OCI-M1 (cell line): ENCODE data around the gene THAP3.

Source experiments
- DNase-seq: peaks from one replicate; lab custom pipeline; 2025; lab: John Stamatoyannopoulos, UW

THAP3 gene, protein sequence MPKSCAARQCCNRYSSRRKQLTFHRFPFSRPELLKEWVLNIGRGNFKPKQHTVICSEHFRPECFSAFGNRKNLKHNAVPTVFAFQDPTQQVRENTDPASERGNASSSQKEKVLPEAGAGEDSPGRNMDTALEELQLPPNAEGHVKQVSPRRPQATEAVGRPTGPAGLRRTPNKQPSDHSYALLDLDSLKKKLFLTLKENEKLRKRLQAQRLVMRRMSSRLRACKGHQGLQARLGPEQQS

DNA sequence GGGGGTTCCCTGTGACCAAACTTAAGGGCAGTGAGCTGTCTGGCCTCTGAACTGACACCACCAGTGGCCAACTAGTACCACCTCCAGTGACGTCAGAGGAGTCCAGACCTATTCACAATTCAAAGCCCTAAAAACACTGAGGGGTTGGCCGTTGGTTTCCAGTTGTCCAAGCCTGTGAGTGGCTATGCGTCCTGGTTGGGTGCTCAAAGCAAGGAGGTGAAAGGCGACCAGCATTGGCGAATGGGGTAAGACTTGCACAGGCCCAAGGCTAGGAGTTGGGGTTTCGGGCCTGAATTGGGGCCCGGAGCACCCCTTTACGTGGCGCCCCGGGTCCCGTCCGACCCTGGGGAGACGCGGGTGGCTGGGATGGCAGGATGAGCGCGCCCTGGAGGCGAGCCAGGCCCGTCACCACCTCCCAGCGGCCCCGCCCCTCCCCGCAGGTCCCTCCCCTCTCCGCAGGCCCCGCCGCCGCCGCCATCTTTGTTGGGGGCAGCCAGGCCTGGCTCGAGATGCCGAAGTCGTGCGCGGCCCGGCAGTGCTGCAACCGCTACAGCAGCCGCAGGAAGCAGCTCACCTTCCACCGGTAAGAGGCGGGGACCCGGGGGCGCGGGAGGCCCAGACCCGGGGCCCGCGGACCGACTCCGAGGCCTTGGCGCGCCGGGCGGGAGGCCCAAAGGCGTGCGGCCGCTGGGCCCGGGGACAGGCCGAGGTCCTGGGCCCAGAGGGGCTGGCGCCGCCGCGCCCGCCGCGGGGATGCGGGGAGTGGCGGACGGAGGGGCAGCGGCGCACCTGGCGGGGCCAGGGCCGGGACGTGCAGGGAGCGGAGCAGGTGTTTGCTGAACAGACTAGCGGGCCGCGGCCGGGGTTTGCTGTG lies at the start of gene THAP3:
Gene THAP3, plus strand, starts transcription at position 159 of the 874 bp plus-strand sequence. Its CDS starts 351 bp downstream, at position 510.
- DNase-seq, result peak; percentile 90

DNA sequence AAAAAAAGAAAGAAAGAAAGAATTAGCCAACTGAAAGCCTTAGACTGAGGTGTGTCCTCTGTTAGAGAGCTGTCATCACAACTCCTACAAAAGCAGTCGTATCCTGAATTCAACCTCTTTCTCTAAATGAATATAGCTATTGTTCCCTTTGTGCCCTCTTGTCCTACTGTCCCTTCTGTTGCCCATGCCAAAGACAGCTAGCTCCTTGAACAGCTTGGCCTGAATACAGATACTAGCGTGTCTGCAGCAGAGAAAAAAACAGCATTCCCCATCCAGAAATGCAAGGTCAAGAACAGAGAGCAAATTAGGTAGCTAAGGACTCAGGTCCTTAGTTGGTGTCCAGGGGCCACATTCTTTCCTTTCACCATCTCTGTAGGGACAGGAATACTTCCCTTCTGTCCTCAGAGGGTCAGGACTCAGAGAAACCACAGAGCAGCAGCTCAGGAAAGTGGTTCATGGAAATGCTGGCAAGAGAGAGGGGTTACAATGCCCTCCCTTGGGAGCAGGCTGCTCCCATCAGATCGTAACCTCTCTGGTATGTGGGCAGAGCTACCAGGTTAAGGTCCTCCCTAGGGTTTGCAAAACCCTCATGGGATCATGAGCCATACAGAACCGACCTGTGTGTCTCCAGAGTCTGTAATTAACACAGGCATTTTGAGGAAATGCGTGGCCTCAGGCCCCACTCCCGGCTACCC lies 46.7 kb upstream of the THAP3 start:
- DNase-seq, result no peak

DNA sequence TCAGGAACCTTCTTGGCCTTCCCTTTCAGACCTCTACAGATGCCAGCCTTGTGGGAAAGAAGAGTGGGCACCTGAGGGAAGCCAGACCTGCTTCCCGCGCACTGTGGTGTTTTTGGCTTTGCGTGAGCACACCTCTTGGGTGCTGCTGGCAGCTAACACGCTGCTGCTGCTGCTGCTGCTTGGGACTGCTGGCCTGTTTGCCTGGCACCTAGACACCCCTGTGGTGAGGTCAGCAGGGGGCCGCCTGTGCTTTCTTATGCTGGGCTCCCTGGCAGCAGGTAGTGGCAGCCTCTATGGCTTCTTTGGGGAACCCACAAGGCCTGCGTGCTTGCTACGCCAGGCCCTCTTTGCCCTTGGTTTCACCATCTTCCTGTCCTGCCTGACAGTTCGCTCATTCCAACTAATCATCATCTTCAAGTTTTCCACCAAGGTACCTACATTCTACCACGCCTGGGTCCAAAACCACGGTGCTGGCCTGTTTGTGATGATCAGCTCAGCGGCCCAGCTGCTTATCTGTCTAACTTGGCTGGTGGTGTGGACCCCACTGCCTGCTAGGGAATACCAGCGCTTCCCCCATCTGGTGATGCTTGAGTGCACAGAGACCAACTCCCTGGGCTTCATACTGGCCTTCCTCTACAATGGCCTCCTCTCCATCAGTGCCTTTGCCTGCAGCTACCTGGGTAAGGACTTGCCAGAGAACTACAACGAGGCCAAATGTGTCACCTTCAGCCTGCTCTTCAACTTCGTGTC lies 45.9 kb upstream of the THAP3 start:
- DNase-seq, result no peak

- DNase-seq, result peak; percentile 99
Observed at GRCh38 chr1:6579374-6580118, 45.1 kb upstream of the THAP3 start, which contains the start of gene ZBTB48. Gene ZBTB48, plus strand, starts transcription at chr1:6579994. Its CDS starts 616 bp downstream, at chr1:6580610.

GRCh38 chr1:6580119-6580592 lies 44.5 kb upstream of the THAP3 start:
- DNase-seq, result peak; percentile 76

DNA sequence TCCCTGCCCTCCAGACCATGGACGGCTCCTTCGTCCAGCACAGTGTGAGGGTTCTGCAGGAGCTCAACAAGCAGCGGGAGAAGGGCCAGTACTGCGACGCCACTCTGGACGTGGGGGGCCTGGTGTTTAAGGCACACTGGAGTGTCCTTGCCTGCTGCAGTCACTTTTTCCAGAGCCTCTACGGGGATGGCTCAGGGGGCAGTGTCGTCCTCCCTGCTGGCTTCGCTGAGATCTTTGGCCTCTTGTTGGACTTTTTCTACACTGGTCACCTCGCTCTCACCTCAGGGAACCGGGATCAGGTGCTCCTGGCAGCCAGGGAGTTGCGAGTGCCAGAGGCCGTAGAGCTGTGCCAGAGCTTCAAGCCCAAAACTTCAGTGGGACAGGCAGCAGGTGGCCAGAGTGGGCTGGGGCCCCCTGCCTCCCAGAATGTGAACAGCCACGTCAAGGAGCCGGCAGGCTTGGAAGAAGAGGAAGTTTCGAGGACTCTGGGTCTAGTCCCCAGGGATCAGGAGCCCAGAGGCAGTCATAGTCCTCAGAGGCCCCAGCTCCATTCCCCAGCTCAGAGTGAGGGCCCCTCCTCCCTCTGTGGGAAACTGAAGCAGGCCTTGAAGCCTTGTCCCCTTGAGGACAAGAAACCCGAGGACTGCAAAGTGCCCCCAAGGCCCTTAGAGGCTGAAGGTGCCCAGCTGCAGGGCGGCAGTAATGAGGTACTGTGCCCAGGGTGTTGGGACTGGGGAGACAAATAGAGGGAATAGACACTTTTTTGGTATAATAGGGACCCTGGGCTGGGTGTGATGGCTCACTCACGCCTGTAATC lies 43.9 kb upstream of the THAP3 start:
- DNase-seq, result peak; percentile 80

DNA sequence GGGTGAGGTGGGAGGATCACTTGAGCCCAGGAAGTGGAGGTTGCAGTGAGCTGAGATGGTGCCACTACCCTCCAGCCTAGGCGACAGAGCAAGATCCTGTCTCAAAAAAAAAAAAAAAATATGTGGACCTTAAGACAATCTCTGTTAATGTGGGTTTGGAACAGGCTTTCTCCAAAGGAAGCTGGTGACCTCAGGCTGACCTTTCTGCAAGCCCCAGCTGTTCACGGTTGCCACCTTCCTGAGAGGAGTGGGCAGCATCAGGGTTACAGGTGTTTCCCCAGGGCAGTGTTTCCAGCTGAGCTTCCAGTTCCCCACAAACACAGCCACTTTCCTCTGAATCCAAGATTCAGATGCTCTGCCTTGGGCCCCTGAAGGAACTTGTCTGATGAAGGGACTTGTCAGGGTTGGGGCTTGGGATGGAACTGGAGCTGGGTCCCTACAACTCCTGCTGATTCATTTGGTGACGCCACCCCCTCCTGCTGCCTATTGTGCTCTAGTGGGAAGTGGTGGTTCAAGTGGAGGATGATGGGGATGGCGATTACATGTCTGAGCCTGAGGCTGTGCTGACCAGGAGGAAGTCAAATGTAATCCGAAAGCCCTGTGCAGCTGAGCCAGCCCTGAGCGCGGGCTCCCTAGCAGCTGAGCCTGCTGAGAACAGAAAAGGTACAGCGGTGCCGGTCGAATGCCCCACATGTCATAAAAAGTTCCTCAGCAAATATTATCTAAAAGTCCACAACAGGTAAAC lies 42.9 kb upstream of the THAP3 start:
- DNase-seq, result peak; percentile 88

- DNase-seq, result no peak
Observed at GRCh38 chr1:6582370-6582769, 42.3 kb upstream of the THAP3 start.

- DNase-seq, result no peak
Observed at GRCh38 chr1:6584126-6585080, 40.3 kb upstream of the THAP3 start.

- no peak for DNase-seq
Observed at GRCh38 chr1:6585081-6585722, 39.5 kb upstream of the THAP3 start.

- no peak for DNase-seq
Observed at GRCh38 chr1:6585841-6586240, 38.8 kb upstream of the THAP3 start.

DNA sequence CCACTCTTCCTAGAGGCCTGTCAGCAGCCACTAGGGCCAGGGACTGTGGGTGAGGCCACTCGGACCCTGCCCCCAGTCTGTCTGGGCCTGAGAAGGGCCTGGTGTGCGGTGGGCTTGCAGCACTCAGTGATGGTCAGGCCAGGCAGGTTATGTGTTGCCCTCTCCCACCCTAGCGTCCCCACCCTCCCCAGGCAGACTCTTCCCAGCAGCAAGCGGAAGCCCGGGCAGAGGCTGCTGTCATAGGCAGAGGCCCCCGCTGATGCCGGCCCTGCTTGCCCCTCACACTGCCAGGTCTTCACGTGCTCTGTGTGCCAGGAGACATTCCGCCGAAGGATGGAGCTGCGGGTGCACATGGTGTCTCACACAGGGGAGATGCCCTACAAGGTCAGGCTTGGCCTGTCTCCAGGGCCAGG lies 38.3 kb upstream of the THAP3 start:
- no peak for DNase-seq

DNA sequence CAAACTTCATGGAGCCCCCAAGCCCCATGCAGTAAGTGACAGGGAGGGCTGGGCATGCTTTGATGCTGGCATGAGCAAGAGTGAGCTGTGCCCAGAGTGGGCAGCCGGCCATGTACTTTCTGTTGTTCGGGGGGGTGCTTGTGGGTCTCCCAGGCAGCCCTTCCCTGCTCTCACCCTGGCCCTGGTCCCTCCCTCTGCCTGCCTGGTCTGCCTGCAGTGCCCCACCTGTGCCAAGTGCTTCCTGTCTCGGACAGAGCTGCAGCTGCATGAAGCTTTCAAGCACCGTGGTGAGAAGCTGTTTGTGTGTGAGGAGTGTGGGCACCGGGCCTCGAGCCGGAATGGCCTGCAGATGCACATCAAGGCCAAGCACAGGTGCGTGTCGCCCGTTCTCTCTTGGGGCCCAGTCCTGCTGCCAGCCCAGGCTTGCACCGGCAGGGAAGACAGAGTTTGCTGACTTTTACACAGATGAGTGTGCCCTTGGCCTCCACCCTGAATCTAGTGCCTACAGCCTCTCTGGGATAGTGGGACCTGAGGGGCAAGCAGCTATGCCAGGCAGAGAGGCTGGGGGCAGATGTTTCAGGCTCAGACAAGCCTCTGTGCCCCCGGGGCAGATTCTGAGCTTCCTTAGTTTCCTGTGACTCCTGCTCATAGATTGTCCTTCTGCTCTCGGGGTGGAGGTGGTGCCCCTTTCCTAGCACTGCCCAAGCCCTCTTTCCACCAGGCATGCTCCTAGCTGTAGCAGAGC lies 37.2 kb upstream of the THAP3 start:
- DNase-seq, result no peak

DNA sequence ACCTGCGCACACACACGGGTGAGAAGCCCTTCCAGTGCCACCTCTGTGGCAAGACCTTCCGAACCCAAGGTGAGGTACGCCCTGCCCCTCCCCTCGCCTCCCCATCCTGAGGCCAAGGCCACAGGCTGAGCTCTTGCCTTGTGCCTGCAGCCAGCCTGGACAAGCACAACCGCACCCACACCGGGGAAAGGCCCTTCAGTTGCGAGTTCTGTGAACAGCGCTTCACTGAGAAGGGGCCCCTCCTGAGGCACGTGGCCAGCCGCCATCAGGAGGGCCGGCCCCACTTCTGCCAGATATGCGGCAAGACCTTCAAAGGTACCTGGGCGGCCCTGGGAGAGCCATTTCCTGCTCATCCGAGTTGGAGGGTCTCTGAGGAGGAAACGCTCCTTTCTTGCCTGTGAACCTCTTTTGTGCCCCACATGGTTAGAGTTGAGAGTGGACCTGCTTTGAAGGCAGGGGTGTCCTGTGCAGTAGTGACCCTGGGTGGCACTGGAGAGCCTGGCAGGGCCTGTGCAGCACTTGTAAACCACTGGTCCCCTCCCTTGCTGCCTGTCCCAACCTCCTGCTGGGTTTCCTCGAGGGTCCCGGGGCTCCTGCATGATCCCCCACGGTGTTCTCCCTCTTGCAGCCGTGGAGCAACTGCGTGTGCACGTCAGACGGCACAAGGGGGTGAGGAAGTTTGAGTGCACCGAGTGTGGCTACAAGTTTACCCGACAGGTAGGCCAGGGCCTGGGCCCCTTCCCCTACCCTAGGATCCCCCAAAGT lies 36.4 kb upstream of the THAP3 start:
- no peak for DNase-seq

- no peak for DNase-seq
Observed at GRCh38 chr1:6588893-6589520, 35.7 kb upstream of the THAP3 start.

DNA sequence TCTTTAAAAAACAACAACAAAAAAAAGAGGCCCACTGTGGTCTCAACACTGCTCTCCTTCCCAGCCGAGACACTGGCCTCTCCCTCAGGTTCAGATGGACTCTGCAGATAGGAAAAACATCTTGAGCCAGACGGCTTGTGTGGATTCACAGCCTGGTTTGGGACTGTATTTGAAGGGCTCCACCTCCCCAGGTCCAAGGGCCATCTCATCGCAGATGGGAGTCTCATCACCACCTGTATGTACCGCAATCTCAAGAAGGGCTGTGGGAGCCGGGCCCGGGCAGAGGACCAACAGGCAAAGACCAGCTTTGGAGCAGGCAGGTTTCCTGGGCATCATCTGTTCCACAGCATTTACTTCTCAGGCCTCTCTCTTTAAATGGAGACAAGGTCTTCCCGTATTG lies 34.6 kb upstream of the THAP3 start:
- no peak for DNase-seq
